HG02571 (cell line): ENCODE results near the gene HS3ST6.
A peak's percentile ranks its signal among the peaks of the same experiment; 100 is the strongest.
"Not testable (repeated sequence)": the region's sequence is repeated elsewhere in the genome, so short reads cannot be mapped to it uniquely, and the experiment has no call there.

Experiments
- ATAC-seq: cut with Tn5 transposase; IDR thresholded peaks from one replicate; pipeline ENCODE4 v1.9.1; 2021; ENCODE audit warnings: mild to moderate bottlenecking, moderate library complexity; ENCODE audit not compliant: unreplicated experiment

HS3ST6 gene

DNA sequence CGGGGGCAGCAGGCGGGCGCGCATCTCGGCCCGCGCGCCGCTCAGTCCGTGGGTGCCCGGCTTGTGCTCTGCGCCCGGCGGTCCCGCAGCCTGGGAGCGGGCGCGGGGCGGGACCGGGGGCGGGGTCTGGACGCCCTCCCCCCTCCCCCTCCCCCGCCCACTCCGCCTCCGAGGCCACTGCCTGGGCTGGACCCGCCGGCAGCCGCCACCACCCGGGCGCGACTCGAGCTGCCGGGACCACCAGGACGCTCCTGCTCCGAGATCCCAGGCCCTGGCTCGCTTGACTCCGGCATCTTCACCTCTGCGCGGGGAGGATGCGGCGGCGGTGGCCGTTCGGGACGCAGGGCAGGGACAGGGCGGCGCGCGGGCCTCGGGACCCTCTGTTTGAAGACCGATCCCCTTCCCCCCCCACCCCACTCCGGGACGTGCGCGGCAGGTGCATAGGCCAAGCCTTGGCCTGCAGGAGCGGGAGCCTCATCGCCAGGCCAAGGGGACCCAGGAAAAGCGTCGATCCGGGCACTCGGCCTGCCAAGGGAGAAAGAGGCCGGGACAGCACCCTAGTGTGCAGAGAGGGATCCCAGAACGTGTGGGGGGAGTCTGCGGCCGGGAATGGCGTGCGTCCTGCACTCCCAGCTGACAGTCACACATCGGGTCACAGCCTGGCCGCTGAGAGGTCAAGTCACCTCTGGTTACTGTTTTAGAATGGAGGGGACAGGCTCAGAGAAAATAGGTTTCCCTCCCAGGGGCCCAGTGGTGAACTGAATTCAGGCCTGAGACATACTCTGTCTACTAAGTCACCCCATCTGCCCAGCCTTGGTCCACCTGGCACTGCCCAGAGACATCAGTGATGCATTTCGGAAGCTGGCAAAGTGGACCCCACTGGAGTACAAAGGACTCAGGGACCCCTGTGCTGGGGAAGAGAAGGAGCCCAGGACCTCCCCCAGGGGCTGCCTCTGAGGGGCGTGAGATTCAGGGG lies at the start of gene HS3ST6:
TSS of gene HS3ST6 (minus strand) at position 65 of the 976 bp plus-strand sequence. CDS start 92 bp downstream, outside the sequence.
- ATAC-seq: no peak

DNA sequence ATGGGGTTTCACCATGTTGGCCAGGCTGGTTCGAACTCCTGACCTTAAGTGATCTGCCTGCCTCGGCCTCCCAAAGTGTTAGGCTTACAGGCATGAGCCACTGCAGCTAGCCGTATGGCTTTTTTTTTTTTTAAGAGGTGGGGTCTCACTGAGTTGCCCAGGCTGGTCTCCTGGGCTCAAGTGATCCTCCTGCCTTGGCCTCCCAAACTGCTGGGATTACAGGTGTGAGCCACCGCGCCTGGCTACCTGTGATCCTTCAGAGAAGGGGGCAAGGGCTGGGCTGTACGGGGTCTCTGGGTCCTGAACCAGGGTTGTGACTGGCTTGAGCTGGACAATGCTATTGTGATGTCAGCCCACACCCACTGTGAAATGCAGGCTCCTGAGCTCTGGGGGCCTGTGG lies 48.2 kb upstream of the HS3ST6 start, which contains the start of gene RNF151:
TSS of gene RNF151 (plus strand) at position 397 of the 400 bp plus-strand sequence. CDS start 26 bp downstream, outside the sequence.
- no peak for ATAC-seq

DNA sequence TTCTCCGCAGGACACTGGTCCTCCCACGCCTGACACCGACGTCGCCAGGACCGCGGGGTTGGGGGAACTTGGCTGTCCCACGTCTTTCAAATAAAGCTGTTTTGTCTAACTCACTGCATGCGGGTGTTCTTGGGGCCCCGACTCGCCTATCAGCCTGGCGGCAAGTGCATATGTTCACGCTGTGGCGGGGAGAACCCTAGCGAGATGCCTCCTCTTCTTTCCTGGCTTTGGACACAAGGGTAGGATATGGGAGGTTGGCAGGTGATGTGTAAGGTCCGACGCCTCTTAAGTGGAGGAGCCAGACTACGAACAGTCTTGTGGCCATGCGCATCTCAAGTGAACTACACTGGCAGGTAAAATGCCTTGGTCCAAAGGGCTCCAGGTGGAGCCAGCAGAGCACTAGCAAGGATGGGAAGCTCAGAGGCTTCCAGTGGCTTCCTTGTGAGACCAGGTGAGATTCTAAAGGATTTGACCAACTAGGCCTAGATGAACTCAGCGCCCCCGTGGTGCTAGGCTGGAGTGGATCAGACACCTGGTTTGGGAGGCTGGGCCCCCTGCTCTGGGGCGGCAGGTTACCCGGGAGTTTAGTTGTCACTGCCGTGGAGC lies 47.3 kb upstream of the HS3ST6 start:
- no peak for ATAC-seq

DNA sequence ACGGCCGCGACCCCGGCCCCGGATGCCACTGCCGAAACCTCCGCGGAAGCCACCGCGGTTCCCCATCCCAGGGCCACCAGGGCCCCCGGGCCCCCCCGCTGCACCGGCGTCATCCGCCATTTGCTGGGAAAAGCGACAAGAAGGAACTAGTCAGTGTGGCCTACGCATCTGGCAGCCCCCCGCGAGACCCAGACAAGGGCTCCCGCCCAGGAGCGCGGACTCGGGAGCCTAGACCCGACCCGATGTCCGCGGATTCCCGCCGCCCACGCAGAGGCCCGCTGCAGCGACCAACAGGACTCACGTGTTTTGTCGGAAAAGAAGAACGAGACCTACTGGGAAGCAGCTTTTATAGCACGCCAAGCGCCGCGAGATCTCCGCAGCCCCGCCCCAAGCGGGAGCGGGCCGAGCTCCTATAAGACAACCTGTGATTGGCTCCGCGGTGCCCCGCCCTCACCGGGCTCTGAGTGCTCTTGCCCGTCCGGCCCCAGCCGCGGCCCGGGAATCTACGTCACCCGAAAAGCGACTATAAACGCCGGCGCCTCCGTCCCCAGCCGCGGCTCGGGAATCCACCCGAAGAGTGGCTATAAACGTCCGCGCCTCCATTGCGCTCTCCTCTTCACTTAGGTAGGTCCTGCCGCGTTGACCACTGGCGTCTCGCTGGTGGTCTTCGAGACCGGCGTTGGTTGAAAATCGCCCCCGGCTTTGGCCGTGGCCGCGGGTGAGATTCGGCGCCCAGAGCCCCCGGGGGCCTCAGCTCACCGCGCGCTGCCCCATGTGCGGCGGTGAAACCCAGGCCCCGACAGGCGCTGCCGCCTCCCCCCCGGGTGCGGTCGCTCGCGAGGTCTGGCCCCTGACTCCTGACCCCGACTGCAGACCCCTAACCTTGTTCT lies 46.5 kb upstream of the HS3ST6 start, which contains the start of gene RPS2:
TSS of gene RPS2 (minus strand) at position 321 of the 890 bp plus-strand sequence. CDS start at position 120, 201 bp downstream.
- peak; percentile 71 for ATAC-seq

DNA sequence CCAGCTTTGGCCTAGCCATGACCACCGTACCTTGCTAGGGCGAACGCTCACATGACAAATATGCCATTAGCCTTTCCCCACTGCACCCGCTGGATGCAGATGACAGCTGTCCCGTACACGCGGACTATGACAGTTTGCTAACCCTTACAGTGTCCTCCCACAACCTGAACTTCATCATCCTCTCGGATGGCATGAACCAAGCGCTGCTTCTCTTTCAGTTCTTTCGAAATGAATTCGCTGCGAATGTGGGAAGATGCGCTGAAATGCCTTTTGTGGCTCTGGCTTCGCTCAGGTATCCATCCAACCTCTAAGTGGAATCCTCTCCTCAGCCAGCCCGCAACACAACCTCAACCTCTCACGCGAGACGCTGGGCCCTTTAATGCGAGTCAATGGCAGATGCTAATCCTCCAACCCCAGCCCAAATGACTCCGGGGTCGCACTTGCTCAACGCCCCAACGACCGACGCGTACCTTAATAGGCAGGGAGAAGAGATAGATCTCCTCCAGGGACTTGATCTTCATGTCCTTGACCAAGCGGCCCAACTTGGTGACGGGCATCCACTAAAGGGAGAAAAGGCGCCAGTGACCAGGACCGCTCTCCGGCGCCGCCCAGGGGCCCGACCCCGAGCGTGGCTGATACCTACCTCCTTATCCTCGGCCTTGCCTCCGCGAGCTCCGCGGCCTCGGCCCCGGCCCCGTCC lies 45.7 kb upstream of the HS3ST6 start:
- ATAC-seq: peak; percentile 19

DNA sequence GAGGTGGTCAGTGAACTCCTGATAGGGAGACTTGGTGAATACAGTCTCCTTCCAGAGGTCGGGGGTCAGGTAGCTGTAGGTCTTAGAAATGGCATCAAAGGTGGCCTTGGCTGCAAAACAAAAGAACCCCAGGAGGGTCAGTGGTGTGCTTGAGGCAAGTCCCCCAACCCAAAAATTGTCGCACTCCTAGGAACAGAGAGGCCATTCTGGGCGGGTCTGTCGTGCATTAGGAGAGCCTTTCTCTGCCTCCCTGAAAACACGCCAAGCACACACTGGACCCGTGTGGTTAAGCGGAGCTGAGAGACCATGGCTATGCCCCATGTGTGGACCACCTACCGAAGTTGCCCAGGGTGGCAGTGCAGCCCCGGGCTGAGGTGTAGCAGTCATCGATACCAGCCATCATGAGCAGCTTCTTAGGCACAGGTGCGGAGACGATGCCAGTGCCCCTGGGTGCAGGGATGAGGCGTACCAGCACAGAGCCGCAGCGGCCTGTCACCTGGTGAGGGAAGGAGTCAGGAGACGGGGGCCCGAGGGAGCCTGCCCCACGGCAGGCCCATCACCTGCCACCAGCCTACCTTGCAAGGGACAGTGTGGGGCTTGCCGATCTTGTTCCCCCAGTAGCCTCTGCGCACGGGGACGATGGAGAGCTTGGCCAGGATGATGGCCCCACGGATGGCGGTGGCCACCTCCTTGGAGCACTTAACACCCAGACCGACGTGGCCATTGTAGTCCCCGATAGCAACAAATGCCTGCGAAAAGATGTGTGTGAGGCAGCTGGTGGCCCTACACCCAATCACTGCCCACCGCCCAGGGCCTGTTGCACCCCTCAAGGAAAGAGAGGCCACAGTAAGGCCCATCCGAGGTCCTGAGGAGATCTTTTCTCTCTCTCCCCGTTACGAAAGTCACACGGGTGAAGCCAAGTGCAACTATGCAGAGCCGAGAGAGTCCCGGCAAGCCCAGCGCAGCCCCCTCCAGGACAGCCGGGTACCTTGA lies 44.2 kb upstream of the HS3ST6 start:
- ATAC-seq: not testable (repeated sequence)

DNA sequence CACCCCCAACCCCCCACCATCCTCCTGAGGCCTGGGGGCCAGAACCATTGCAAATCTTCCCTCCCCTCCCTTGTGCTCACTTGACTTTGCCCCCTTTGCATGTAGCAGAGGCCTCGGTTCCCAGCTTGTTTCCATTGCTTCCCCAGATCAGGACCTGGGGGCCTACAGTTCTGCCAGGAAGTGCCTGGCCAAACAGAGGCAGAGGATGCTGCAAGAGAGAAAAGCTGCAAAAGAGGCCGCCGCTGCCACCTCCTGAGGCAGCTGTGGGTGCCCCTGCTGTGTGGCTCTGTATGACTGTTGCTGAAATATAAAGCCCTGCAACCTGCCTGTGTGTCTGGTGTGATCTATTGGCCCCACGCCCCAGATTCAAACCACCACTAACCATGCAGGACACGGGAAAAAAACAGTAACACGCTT lies 43.4 kb upstream of the HS3ST6 start:
- ATAC-seq: no peak

DNA sequence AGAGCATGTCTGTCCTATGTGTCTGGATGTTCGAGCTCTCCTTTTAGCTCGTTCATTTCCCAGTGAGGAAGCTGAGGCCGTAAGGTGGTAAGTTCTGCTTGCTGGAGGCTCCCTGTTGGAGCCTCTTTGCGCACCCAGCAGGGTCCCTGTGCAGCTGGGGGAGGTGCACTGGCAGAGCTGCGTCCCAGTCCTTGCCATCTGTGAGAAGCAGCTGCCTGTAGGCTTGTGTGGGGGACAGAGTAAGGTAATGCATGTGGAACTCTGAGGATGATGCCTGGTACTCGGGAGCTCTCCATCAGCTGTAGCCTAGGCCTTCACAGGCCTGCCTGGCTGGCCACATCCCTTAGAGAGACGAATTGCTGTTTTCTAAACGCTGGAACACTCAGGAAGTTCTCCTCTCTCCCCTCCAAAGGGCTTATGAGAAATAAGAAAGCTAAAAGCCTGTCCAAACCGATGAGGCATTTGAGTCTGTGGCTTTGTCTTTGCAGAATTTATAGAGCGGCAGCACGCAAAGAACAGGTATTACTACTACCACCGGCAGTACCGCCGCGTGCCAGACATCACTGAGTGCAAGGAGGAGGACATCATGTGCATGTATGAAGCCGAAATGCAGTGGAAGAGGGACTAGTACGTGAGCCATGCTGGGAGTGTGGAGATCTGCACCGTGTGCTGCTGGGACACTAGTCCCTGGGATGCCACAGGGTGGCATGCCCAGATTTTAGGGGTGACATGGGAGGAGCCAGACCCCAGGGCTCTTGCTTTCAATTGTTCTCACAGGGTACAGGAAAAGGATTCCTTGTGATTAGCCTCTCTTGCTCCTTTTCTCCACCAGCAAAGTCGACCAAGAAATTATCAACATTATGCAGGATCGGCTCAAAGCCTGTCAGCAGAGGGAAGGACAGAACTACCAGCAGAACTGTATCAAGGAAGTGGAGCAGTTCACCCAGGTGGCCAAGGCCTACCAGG lies 42.7 kb upstream of the HS3ST6 start:
- no peak for ATAC-seq

DNA sequence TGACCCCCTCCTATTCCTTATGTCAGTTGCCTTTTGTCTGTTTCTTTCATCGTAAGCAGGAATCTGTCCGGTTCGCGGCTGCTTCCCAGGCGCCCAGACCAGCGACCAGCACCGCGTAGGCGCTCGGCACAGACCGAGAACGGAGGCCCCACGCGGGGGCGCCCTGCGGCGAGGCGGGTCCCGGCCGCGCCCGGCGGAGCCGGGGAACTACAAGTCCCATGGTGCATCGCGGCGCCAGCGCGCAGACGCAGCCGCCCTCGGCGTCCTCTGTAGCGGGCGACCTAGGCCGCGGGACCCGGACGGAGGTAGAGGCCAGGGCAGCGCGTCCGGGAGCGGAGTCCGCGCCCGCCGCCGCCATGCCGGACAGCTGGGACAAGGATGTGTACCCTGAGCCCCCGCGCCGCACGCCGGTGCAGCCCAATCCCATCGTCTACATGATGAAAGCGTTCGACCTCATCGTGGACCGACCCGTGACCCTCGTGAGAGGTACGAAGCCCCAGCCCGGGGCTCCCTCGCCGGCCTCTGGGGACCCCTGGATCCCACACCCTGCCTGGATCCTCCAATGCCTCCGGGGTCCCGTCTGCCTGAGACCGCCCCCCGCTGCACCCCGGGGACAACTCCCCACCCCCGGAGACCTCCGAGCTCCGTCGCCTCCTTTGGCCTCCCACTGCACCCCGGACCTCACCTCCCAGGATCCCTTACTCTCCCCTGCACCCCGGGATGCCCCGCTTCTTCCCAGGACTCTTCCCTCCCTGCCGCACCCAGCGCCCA lies 41.2 kb upstream of the HS3ST6 start, which contains the start of gene NDUFB10:
TSS of gene NDUFB10 (plus strand) at position 270 of the 771 bp plus-strand sequence. CDS start at position 357, 87 bp downstream.
- peak; percentile 59 for ATAC-seq

DNA sequence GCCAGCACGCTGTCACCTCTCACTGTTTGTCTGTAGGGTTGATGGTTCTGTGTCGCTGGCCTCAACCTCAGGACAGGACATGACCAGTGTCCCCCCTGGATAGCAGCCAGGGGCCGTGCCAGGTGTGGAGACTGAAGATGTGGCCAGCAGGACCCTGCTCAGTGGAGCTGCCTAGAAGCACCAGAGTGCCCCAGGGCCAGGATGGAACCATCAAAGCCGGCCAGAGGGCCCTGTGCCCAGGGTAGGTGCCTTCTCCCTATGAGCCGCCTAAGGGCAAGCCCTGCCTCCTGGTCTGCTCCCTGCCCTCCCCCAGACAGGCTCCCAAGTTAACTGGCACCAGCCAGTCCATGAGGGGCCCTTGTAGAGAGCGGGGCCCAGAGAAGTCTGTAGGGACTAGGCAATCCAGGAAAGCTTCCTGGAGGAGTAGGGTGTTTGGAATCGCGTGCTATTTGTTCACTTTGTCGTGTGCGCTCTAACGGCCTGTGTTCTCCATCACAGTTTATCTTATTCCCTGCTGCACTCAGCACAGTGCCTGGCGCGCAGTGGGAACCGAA lies 40.6 kb upstream of the HS3ST6 start:
- ATAC-seq: no peak

DNA sequence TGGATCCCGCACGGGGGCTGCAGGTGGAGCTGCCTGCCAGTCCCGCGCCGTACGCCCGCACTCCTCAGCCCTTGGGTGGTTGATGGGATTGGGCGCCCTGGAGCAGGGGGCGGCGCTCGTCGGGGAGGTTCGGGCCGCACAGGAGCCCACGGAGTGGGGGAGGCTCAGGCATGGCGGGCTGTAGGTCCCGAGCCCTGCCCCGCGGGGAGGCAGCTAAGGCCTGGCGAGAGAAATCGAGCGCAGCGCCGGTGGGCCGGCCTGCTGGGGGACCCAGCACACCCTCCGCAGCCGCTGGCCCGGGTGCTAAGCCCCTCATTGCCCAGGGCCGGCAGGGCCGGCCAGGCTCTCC lies 39.9 kb upstream of the HS3ST6 start:
- not testable (repeated sequence) for ATAC-seq

DNA sequence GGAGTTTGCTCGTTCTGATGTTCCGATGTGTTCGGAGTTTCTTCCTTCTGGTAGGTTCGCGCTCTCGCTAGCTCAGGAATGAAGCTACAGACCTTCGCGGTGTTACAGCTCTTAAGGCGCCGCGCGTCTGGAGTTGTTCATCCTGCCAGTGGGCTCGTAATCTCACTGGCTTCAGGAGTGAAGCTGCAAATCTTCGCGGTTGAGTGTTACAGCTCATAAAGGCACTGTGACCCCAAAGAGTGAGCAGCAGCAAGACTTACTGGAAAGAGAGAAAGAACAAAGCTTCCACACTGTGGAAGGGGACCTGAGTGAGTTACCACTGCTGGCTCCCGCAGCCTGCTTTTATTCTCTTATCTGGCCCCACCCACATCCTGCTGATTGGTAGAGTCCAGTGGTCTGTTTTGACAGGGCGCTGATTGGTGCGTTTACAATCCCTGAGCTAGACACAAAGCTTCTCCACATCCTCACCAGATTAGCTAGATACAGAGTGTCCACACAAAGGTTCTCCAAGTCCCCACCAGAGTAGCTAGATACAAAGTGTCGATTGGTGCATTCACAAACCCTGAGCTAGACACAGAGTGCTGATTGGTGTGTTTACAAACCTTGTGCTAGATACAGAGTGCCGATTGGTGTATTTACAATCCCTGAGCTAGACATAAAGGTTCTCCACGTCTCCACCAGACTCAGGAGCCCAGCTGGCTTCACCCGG lies 39.4 kb upstream of the HS3ST6 start:
- not testable (repeated sequence) for ATAC-seq

DNA sequence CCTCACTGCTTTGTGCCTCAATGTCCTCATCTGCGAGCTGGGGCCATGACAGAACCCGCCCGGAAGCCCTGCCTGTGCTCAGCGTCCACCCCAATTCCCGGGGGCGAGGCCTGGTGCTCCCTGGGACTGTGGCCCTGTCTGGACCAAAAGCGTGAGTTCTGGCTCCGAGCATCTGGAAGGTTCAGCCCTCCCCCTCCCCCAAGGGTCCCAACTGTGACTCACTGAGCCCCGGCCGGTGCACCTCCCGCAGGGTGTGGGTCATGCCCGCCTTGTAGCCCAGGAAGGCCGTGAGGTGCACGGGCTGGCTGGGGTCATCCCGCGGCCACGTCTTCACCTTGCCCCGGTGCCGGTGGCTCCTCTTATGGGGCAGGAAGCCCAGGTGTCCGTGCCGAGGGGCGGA lies 35.5 kb upstream of the HS3ST6 start:
- ATAC-seq: no peak

DNA sequence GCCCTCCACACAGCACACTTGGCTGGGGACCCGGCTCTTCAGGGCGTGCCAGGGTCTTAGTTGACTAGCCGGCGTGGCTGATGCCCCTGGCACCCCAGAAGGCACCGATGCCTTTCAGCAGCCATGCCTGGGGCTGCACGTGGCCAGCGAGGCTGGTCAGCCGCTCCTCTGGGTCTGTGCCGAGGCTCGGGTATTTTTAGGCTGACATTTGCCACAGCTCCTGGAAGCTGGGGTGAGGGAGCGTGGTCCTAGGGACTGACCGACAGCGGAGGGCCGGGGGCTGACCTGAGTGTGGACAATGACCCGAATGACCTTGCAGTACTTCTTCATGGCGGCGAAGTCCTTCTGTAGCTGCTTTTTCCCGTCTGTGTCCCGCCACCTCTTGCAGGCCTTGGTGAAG lies 32.3 kb upstream of the HS3ST6 start:
- no peak for ATAC-seq

DNA sequence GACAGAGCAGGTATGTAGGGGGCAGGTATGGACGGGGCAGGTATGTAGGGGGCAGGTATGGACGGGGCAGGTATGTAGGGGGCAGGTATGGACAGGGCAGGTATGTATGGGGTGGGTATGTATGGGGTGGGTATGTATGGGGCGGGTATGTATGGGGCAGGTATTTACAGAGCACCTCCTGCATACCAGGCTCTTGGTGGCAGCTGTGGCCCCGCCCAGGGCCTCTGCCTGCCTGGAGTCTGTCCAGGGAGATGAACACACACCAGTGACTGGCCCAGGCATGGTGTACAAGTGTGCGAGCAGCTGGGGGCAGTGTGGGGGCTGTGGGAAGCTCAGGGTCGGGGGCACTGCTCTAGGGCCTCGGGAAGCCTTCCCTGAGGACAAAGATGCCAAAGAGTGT lies 31.8 kb upstream of the HS3ST6 start:
- no peak for ATAC-seq

DNA sequence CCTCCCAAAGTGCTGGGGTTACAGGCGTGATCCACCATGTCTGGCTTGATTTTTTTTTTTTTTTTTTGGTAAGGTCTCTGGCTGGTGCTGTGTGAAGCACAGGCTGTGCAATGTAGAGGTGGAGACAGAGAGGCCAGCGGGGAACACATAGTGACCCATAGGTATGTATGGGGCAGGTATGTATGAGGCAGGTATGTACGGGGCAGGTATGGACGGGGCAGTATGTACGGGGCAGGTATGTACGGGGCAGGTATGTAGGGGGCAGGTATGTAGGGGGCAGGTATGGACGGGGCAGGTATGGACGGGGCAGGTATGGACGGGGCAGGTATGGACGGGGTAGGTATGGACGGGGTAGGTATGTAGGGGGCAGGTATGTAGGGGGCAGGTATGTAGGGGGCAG lies 31.3 kb upstream of the HS3ST6 start:
- ATAC-seq: no peak
